Nephron (organoid): Measurements from ENCODE around the gene ZNF48.

Experiments used
- H3K27ac Mint-ChIP-seq, 3 experiments: 2 replicates each; pipeline ENCODE4 v1.8.0; 2020; ENCODE audit warnings: mixed read lengths in 3 of 3, mild to moderate bottlenecking in 2 of 3, moderate library complexity in 1 of 3
- H3K27me3 Mint-ChIP-seq: 2 replicates; pipeline ENCODE4 v1.8.0; 2021; ENCODE audit warnings: low read depth, mild to moderate bottlenecking, moderate library complexity, mixed read lengths
- H3K36me3 Mint-ChIP-seq: 2 replicates; pipeline ENCODE4 v1.8.0; 2020; ENCODE audit warnings: low read depth, mixed read lengths
- H3K4me1 Mint-ChIP-seq: 2 replicates; pipeline ENCODE4 v1.8.0; 2020; ENCODE audit warnings: mixed read lengths
- H3K4me3 Mint-ChIP-seq, 3 experiments: 2 replicates each; pipeline ENCODE4 v1.8.0; 2020; ENCODE audit warnings: mild to moderate bottlenecking in 3 of 3, mixed read lengths in 3 of 3, moderate library complexity in 2 of 3
- H3K9me3 Mint-ChIP-seq: 2 replicates; pipeline ENCODE4 v1.8.0; 2020; ENCODE audit warnings: mixed read lengths
- TF ChIP-seq, protein P1 (sequence below), 3 experiments: fragments of 200-600 bp; sonication (generic); IDR thresholded peaks; one replicate each; pipeline ENCODE4 v1.5.0; 2021; ENCODE audit warnings: antibody characterized with exemption in 3 of 3; ENCODE audit not compliant: unreplicated experiment in 3 of 3

ZNF48 gene

DNA sequence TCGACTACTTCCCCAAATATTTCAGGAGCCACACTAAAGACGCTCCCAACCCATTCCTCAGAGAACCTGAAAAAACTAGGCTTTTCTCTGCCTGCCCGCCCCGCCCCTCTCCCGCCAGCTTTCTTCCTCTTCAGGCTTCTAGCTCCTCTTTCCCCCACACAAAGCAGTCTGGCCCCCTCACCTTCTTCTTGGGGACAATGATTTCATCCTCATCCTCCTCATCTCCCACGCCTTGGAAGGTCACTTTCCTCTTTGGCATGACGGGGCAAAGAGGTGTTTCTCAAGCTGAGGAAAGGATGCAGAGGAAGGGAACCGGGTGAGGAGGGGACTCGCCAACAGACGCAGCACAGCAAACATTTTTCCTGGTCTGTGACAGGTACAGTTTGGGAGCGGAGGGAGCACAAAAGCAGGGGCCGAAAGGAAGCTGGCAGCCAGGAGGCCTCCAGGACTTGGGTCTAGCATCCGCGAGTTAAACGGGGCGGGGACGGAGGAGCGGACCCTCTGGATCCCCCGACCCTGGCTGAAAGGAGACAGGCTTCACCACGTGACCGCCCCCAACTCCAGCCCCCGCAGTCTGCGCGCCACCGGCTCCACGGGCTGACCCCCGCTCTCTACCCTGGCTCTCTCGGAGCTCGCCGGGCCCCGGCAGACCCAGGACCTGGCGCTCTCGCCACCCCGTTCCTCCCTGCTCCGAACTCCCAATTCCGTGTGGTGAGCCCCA is 40.6 kb upstream of the ZNF48 start:
- H3K4me3 Mint-ChIP-seq = peak overlapping the region; percentile 91 to 96 (median 94)
- peak overlapping the region; percentile 97 to 100 (median 99) for H3K27ac Mint-ChIP-seq
- no peaks in the 10 kb centered on the region for H3K9me3 Mint-ChIP-seq
- peaks cover 45% of the 10 kb centered on the region for H3K36me3 Mint-ChIP-seq
- H3K4me1 Mint-ChIP-seq = peaks cover 27% of the 10 kb centered on the region
- TF ChIP-seq, protein P1, sequence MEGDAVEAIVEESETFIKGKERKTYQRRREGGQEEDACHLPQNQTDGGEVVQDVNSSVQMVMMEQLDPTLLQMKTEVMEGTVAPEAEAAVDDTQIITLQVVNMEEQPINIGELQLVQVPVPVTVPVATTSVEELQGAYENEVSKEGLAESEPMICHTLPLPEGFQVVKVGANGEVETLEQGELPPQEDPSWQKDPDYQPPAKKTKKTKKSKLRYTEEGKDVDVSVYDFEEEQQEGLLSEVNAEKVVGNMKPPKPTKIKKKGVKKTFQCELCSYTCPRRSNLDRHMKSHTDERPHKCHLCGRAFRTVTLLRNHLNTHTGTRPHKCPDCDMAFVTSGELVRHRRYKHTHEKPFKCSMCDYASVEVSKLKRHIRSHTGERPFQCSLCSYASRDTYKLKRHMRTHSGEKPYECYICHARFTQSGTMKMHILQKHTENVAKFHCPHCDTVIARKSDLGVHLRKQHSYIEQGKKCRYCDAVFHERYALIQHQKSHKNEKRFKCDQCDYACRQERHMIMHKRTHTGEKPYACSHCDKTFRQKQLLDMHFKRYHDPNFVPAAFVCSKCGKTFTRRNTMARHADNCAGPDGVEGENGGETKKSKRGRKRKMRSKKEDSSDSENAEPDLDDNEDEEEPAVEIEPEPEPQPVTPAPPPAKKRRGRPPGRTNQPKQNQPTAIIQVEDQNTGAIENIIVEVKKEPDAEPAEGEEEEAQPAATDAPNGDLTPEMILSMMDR (IDR thresholded peaks at IDR 0.05; ENCODE audit: unreplicated experiment in 3 of 3) = no peak
- H3K27me3 Mint-ChIP-seq = no peaks in the 10 kb centered on the region

DNA sequence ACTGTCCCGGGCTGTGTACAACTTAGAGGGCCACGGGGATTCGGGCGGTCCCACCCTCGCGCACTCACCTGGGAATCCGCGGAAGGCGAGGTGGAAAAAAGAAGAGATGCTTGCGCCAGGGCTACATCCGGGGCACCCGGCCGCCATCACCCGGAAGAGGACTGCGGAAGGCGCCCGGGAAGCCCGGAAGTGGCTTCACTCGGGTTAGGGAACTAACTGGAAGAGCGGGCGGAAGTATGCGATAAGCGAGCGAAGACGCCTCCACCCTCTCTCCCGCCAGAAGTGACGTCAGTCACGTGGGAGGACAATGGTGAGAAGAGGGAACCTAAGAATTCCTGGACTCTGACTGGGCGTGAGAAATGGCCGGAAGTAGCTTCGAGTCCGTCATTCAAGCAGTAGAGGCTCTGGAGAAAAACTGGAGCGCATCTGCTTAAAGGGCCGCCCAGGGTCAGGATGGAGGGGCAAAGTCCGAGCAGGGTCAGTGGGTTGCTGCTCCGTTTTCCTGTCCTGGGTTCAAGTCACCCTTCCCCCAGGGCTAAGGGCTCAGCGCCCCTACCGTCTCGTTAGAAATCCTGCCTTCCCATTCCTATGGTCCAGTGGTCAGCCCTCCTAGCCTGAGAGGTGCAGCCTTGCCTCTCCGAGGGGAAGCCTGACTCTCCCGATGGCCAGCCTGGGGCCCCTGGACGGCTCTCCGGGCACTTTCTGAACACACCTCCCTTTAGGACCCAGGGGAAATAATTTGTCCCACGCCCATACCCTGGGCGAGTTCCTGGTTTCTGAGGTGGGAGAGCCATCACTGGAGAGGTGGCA is 39.9 kb upstream of the ZNF48 start, which contains the start of gene CD2BP2:
Gene CD2BP2 (minus strand): TSS at position 165 of the 810 bp plus-strand sequence. CDS start 627 bp downstream, outside the sequence.
- peaks cover 42% of the 10 kb centered on the region for H3K36me3 Mint-ChIP-seq
- H3K27me3 Mint-ChIP-seq = no peaks in the 10 kb centered on the region
- H3K4me3 Mint-ChIP-seq = peak within 1 kb of the TSS; percentile 91 to 96 (median 94)
- peaks cover 25% of the 10 kb centered on the region for H3K4me1 Mint-ChIP-seq
- H3K9me3 Mint-ChIP-seq = no peaks in the 10 kb centered on the region
- TF ChIP-seq, protein P1 (IDR thresholded peaks at IDR 0.05; ENCODE audit: unreplicated experiment in 3 of 3) = no peak
- peak within 1 kb of the TSS; percentile 97 to 100 (median 99) for H3K27ac Mint-ChIP-seq

DNA sequence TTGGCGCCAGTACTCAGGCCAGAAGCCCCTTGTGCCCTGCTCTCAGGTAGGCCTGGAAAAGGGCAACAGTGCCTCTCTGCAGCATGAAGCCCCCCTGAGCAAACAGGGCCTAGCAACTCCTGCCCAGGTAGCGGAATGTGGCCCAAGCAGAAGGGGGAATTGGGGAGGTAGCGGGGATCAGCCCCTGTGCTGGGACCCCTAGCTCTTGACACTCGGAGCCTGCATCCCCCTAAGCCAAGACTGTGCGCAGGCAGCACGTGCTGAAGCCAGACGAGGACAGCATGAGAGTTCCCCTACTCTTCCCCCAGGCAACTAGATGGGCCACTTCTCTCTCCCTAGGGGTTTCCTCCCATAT is 39.3 kb upstream of the ZNF48 start:
- no peaks in the 10 kb centered on the region for H3K27me3 Mint-ChIP-seq
- peak overlapping the region; percentile 97 to 100 (median 99) for H3K27ac Mint-ChIP-seq
- no peaks in the 10 kb centered on the region for H3K9me3 Mint-ChIP-seq
- H3K4me3 Mint-ChIP-seq = peak overlapping the region; percentile 91 to 96 (median 94)
- peaks cover 22% of the 10 kb centered on the region for H3K4me1 Mint-ChIP-seq
- TF ChIP-seq, protein P1 (IDR thresholded peaks at IDR 0.05; ENCODE audit: unreplicated experiment in 3 of 3) = no peak
- H3K36me3 Mint-ChIP-seq = peaks cover 44% of the 10 kb centered on the region

DNA sequence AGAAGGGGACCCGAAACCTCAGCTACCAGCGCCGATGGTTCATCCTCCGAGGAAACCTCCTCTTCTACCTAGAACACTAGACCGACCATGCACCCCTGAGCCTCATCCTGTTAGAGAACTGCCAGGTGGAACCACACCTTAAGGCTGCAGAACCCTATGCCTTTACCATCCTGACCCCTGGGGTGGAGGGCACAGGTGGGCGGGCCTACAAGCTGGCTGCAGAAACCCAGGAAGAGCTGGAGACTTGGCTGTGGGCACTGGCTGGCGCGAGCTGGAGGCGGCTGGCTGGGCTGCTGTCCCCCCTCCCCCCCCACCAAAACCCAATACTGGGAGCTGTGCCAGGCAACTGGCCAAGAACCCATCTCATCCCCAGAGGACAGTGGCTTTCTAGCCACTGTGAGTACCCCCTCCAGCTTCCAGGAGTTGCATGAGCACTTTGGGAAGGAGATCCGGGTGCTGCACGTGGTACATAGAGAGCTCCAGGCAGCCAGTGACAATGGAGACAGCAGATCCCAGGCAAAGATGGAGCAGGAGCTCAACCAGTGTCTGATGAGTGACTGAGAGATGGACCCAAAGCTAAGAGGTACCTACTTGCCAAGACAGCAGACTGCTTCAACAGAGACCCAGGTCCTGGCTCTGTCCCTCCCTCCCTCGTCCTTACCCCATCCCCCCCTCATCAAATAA is 38.7 kb upstream of the ZNF48 start:
- peaks cover 42% of the 10 kb centered on the region for H3K36me3 Mint-ChIP-seq
- peak overlapping the region; percentile 91 to 96 (median 94) for H3K4me3 Mint-ChIP-seq
- H3K27ac Mint-ChIP-seq = peak overlapping the region; percentile 97 to 100 (median 99)
- H3K4me1 Mint-ChIP-seq = peaks cover 22% of the 10 kb centered on the region
- TF ChIP-seq, protein P1 (IDR thresholded peaks at IDR 0.05; ENCODE audit: unreplicated experiment in 3 of 3) = no peak
- H3K9me3 Mint-ChIP-seq = no peaks in the 10 kb centered on the region
- no peaks in the 10 kb centered on the region for H3K27me3 Mint-ChIP-seq

DNA sequence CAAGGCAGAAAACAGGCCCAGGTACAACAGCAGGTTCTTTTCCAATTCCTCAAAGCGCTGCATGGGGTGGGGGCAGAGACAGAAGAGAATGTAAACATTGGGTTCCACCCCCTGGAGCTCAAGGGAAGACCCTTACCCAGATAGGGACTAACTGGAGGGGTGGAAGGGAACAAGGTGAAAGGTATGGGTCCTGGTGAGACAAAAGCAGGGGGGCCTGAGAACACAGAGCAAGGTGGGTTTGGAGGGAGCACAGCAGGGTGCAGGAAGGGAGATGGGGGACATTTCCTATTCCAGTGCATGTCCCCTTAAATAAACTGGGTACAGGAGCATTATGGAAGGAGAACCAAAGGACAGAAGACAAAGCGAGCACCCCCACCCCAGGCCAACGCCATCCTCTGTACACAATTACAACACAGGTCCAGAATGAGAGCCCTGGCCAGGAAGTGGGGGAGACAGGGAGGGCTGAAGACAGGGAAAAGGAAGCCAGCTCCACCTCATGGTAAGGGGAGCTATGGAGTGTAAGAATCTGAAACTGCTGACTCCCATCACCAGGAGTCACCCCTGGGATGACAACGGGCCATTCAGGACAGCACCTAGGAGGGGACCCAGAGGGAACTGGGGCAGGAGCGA is 38.0 kb upstream of the ZNF48 start:
- no peaks in the 10 kb centered on the region for H3K27me3 Mint-ChIP-seq
- H3K4me3 Mint-ChIP-seq = peak overlapping the region in 1 of 3 experiments; percentile 23
- peaks cover 39% of the 10 kb centered on the region for H3K36me3 Mint-ChIP-seq
- H3K4me1 Mint-ChIP-seq = peaks cover 20% of the 10 kb centered on the region
- peak overlapping the region in 2 of 3 experiments; percentile 64 to 97 for H3K27ac Mint-ChIP-seq
- TF ChIP-seq, protein P1 (IDR thresholded peaks at IDR 0.05; ENCODE audit: unreplicated experiment in 3 of 3) = no peak
- no peaks in the 10 kb centered on the region for H3K9me3 Mint-ChIP-seq
